Measurements from ENCODE around the gene GNG14. TPM values are rescaled to one million over a fixed set of nuclear protein-coding genes. Genes with fewer than 3 reads are reported as not detected.

GNG14 gene
- total and polyA plus RNA-seq, 2 donors (not counting 3 experiments of a cell fraction or from before 2014, with no cell fraction given) = not detected

DNA sequence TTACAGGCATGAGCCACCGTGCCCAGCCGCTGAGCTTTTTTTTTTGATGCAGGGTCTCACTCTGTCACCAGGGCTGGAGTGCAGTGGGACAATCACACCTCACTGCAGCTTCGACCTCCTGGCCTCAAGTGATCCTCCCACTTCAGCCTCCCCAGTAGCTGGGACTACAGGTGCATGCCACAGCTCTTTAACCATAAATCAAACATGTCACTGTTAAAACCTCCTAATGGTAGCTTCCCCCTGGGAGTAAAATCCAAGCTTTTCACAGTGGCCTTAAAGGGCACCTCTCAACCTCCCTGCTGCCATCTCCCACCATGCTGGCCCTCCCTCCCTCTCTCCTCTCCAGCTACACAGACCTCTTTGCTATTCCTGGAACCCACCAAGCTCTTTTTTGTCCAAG lies 2.0 kb upstream of the GNG14 start:
- intact Hi-C loops (cut with micrococcal nuclease) (no loop called here), dilution Hi-C loops (cut with MboI; ENCODE audit: extremely low pct_ligation_motif_present, low sequenced_read_pairs) (no loop called here)
- Histone ChIP-seq H3K4me3 (replicated peaks in 1 of 3; ENCODE audit: insufficient read depth in 1 of 3, low read depth in 1 of 3, low read length in 3 of 3) (no peak overlapping the region), H3K9ac (replicated peaks; ENCODE audit: extremely low read depth, insufficient read depth, low read length) (no peak overlapping the region), H3K27ac (ENCODE audit: insufficient read depth, low read depth, low read length) (no peak overlapping the region), H3K4me2 (ENCODE audit: insufficient read depth, low read length) (no peak overlapping the region), H3K36me3 (ENCODE audit: control insufficient read depth in 2 of 2, extremely low read depth in 1 of 2, insufficient read depth in 2 of 2, low read length in 2 of 2) (no peaks in the 10 kb centered on the region), H3K9me3 (replicated peaks; ENCODE audit: control insufficient read depth, insufficient read depth, low read length) (no peaks in the 10 kb centered on the region), H3K27me3 (ENCODE audit: control insufficient read depth in 2 of 2, insufficient read depth in 2 of 2, low read length in 2 of 2) (no peaks in the 10 kb centered on the region), H3K4me1 (ENCODE audit: control insufficient read depth, extremely low read depth, insufficient read depth, low read length) (no peaks in the 10 kb centered on the region), H3K79me2 (ENCODE audit: control insufficient read depth, insufficient read depth, low read length) (no peaks in the 10 kb centered on the region), H2AFZ (ENCODE audit: low read depth, low read length) (no peak overlapping the region), H4K20me1 (replicated peaks; ENCODE audit: control insufficient read depth, extremely low read depth, insufficient read depth, low read length) (no peaks in the 10 kb centered on the region), H3K9me1 (replicated peaks; ENCODE audit: control insufficient read depth, extremely low read depth, insufficient read depth, low read length) (no peaks in the 10 kb centered on the region)
- no peak for DNase-seq (ENCODE audit: low read depth, low spot score)
- ChIA-PET POLR2A (no interaction called here), CTCF (interaction anchor here (0.9 to 2.2 kb wide), 3 partner anchors 9 to 72 kb away, joined by 3 to 6 read pairs (median 3); a partner anchor contains a TSS)
- BruUV-seq (replicated peaks) = no TSS peak
- FAIRE-seq = no peak
- no peak for TF ChIP-seq MYC (IDR thresholded peaks at IDR 0.05; ENCODE audit: low read depth, low read length)
- no peak for TF ChIP-seq POLR2AphosphoS5 (IDR thresholded peaks at IDR 0.05; ENCODE audit: insufficient read depth, low read depth, low read length)
- no peak for TF ChIP-seq EZH2 (IDR thresholded peaks at IDR 0.05; ENCODE audit: borderline replicate concordance, low read depth, low read length, severe bottlenecking)
- TF ChIP-seq FOS (IDR thresholded peaks at IDR 0.05; ENCODE audit: borderline replicate concordance, insufficient read depth, low read length) = no peak
- TF ChIP-seq, protein P1, sequence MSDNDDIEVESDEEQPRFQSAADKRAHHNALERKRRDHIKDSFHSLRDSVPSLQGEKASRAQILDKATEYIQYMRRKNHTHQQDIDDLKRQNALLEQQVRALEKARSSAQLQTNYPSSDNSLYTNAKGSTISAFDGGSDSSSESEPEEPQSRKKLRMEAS (IDR thresholded peaks at IDR 0.05; ENCODE audit: insufficient read depth, insufficient read length) = no peak
- no peak for TF ChIP-seq JUN (IDR thresholded peaks at IDR 0.05; ENCODE audit: borderline replicate concordance, insufficient read depth, insufficient read length, low read depth)
- no peak for TF ChIP-seq POLR2A (IDR thresholded peaks at IDR 0.05; ENCODE audit: low read depth, low read length)
- TF ChIP-seq, protein P2, sequence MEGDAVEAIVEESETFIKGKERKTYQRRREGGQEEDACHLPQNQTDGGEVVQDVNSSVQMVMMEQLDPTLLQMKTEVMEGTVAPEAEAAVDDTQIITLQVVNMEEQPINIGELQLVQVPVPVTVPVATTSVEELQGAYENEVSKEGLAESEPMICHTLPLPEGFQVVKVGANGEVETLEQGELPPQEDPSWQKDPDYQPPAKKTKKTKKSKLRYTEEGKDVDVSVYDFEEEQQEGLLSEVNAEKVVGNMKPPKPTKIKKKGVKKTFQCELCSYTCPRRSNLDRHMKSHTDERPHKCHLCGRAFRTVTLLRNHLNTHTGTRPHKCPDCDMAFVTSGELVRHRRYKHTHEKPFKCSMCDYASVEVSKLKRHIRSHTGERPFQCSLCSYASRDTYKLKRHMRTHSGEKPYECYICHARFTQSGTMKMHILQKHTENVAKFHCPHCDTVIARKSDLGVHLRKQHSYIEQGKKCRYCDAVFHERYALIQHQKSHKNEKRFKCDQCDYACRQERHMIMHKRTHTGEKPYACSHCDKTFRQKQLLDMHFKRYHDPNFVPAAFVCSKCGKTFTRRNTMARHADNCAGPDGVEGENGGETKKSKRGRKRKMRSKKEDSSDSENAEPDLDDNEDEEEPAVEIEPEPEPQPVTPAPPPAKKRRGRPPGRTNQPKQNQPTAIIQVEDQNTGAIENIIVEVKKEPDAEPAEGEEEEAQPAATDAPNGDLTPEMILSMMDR (IDR thresholded peaks at IDR 0.05; ENCODE audit: extremely low read depth in 1 of 2, insufficient read depth in 1 of 2, low read depth in 1 of 2, low read length in 2 of 2) = no peak
- no peak for TF ChIP-seq GATA2 (IDR thresholded peaks at IDR 0.05; ENCODE audit: insufficient read depth, insufficient read length, low read depth, low read length)

Measured in endothelial cell of umbilical vein (primary cell).